Adrenal gland (tissue), 5 donors: ENCODE results near the gene TRIM37.

Source experiments
- CTCF ChIP-seq, 6 experiments: fragments of 450-650 bp in 4 of 6; fragments of 200-600 bp in 2 of 6; sonication (generic) in 1 of 6; IDR thresholded peaks; 1 replicate in 5 of 6; 2 replicates in 1 of 6; pipeline versions ENCODE4 v1.5.1 to v1.8.0; 2016 to 2021; ENCODE audit warnings: antibody characterized with exemption in 6 of 6, mild to moderate bottlenecking in 2 of 6, moderate library complexity in 1 of 6
- POLR2A ChIP-seq, 2 donors: fragments of 450-650 bp; IDR thresholded peaks; one replicate each; pipeline ENCODE4 v1.6.1; 2017; ENCODE audit warnings: antibody characterized with exemption in 2 of 2, mild to moderate bottlenecking in 2 of 2, moderate library complexity in 1 of 2
- donor health status: DM: no; HTN: no; CAD: no.

GRCh38 chr17:59073972-59074371 lies 32.7 kb downstream of the TRIM37 start:
- no peak for TF ChIP-seq CTCF (IDR thresholded peaks at IDR 0.05)
- no peak for TF ChIP-seq POLR2A (IDR thresholded peaks at IDR 0.05)
